Body of pancreas (tissue), 4 donors: Measurements from ENCODE around the gene MAPK8. TPM values are rescaled to one million over a fixed set of nuclear protein-coding genes. Genes with fewer than 3 reads are reported as not detected.

ENCODE experiments used
- ATAC-seq: fragments of 150-250 bp; one replicate; pipeline ENCODE4 v1.9.1; 2016
- DNase-seq, 4 donors: peaks; one replicate each; pipeline ENCODE4 v3.0.0-alpha.2; 2019
- H3K27ac ChIP-seq, 4 donors: fragments of 200-600 bp; sonication (generic); 1 replicate in 3 of 4; 2 replicates in 1 of 4; pipeline versions ENCODE4 v1.5.1 to v1.6.1; 2016 to 2019; ENCODE audit warnings: mild to moderate bottlenecking in 1 of 4, mixed read lengths in 1 of 4, moderate library complexity in 1 of 4
- H3K27me3 ChIP-seq, 2 donors: fragments of 200-600 bp; sonication (generic); one replicate each; pipeline ENCODE4 v1.6.0; 2016; ENCODE audit warnings: mild to moderate bottlenecking in 1 of 2
- H3K36me3 ChIP-seq, 2 donors: fragments of 200-600 bp; sonication (generic); replicated peaks in 1 of 2; 2 replicates each; pipeline ENCODE4 v1.5.1; 2016; ENCODE audit warnings: low read depth in 2 of 2; ENCODE audit not compliant: insufficient read depth in 1 of 2
- H3K4me1 ChIP-seq: fragments of 200-600 bp; sonication (generic); one replicate; pipeline ENCODE4 v1.6.0; 2016
- H3K4me3 ChIP-seq, 2 donors: fragments of 200-600 bp; sonication (generic); 1 replicate in 1 of 2; 2 replicates in 1 of 2; pipeline ENCODE4 v1.5.1; 2016 to 2019
- H3K9me3 ChIP-seq, 3 donors: fragments of 200-600 bp; sonication (generic); 1 replicate in 2 of 3; 2 replicates in 1 of 3; pipeline ENCODE4 v1.5.1; 2016
- CTCF ChIP-seq, 7 experiments: fragments of 450-650 bp in 4 of 7; fragments of 200-600 bp in 3 of 7; sonication (generic) in 3 of 7; IDR thresholded peaks; one replicate each; pipeline ENCODE4 v1.5.1; 2016 to 2019; ENCODE audit warnings: antibody characterized with exemption in 7 of 7
- POLR2A ChIP-seq, 3 donors: fragments of 450-650 bp; IDR thresholded peaks; one replicate each; pipeline ENCODE4 v1.6.1; 2016; ENCODE audit warnings: antibody characterized with exemption in 3 of 3, mild to moderate bottlenecking in 2 of 3
- WGBS, 2 donors: methylation state at CpG; one replicate each; pipeline ENCODE4 v1.1.5; 2017; 5-methylcytosine and 5-hydroxymethylcytosine counted together
- intact Hi-C: fragments of 100-400 bp; cut with DNase I; formaldehyde crosslinking; loops from one replicate; pipeline ENCODE4 v1.15.1; 2023
- total RNA-seq, 2 donors: library from RNA; depleted of rRNA; stranded (reverse); fragments of >200 nt; gene quantifications; one replicate each; pipeline ENCODE4 v1.1.0, GENCODE V29; 2016

Gene MAPK8
- total RNA-seq, 2 donors from 2014 or later = 16.1 to 22.7 TPM

- ATAC-seq (no peak), DNase-seq (no peak)
- TF ChIP-seq CTCF (IDR thresholded peaks at IDR 0.05) = no peak
- no peak for TF ChIP-seq POLR2A (IDR thresholded peaks at IDR 0.05)
- H3K27ac ChIP-seq = no peak overlapping the region
- H3K27me3 ChIP-seq = no peaks in the 10 kb centered on the region
- intact Hi-C loops = no loop called here
- WGBS, 2 donors = 54 to 68% methylated on average over 3 of the region's 3 CpGs
- H3K9me3 ChIP-seq = no peaks in the 10 kb centered on the region
- no peaks in the 10 kb centered on the region for H3K36me3 ChIP-seq
- no peaks in the 10 kb centered on the region for H3K4me1 ChIP-seq
- no peak overlapping the region for H3K4me3 ChIP-seq
Measured at GRCh38 chr10:48468130-48468790, 161.8 kb downstream of the MAPK8 start.

GRCh38 chr10:48468866-48469511, 162.5 kb downstream of the MAPK8 start:
- 100% methylated on average over 1 of the region's 3 CpGs for WGBS, 2 donors
- intact Hi-C loops = no loop called here
- H3K27me3 ChIP-seq = no peaks in the 10 kb centered on the region
- no peak overlapping the region for H3K27ac ChIP-seq
- no peaks in the 10 kb centered on the region for H3K36me3 ChIP-seq
- no peak for TF ChIP-seq POLR2A (IDR thresholded peaks at IDR 0.05)
- no peak for TF ChIP-seq CTCF (IDR thresholded peaks at IDR 0.05)
- ATAC-seq (no peak), DNase-seq (peak in 2 of 4 donors; percentile 3 to 6)
- no peaks in the 10 kb centered on the region for H3K9me3 ChIP-seq
- H3K4me3 ChIP-seq = no peak overlapping the region
- no peaks in the 10 kb centered on the region for H3K4me1 ChIP-seq

GRCh38 chr10:48469516-48470020, 163.1 kb downstream of the MAPK8 start:
- H3K9me3 ChIP-seq = no peaks in the 10 kb centered on the region
- ATAC-seq = no peak
- no peak for TF ChIP-seq CTCF (IDR thresholded peaks at IDR 0.05)
- no peak for TF ChIP-seq POLR2A (IDR thresholded peaks at IDR 0.05)
- WGBS, 2 donors = 86 to 93% methylated on average over 3 to 4 of the region's 4 CpGs
- no peaks in the 10 kb centered on the region for H3K4me1 ChIP-seq
- no peak overlapping the region for H3K27ac ChIP-seq
- H3K27me3 ChIP-seq = no peaks in the 10 kb centered on the region
- no peak overlapping the region for H3K4me3 ChIP-seq
- peak in 2 of 4 donors; percentile 6 for DNase-seq
- no peaks in the 10 kb centered on the region for H3K36me3 ChIP-seq
- intact Hi-C loops = no loop called here

- no peaks in the 10 kb centered on the region for H3K27me3 ChIP-seq
- no peak overlapping the region for H3K4me3 ChIP-seq
- ATAC-seq = no peak
- H3K9me3 ChIP-seq = no peaks in the 10 kb centered on the region
- 59 to 69% methylated on average over 5 of the region's 5 CpGs for WGBS, 2 donors
- DNase-seq = peak in 1 of 4 donors; percentile 6
- intact Hi-C loops = no loop called here
- no peak for TF ChIP-seq POLR2A (IDR thresholded peaks at IDR 0.05)
- TF ChIP-seq CTCF (IDR thresholded peaks at IDR 0.05) = no peak
- no peaks in the 10 kb centered on the region for H3K4me1 ChIP-seq
- H3K27ac ChIP-seq = no peak overlapping the region
- no peaks in the 10 kb centered on the region for H3K36me3 ChIP-seq
Measured at GRCh38 chr10:48470115-48470892, 163.8 kb downstream of the MAPK8 start.
